GM12878 (cell line): ENCODE data around the gene ANKIB1. TPM values are rescaled to one million over a fixed set of nuclear protein-coding genes. Genes with fewer than 3 reads are reported as not detected.
"Not testable (repeated sequence)": the region's sequence is repeated elsewhere in the genome, so short reads cannot be mapped to it uniquely, and the experiment has no call there.

Experiments
- ATAC-seq: fragments of 200-7000 bp; cut with Tn5 transposase; 3 replicates; pipeline ENCODE4 v1.9.1; 2020; ENCODE audit warnings: mild to moderate bottlenecking, moderate library complexity
- BruUV-seq: library from RNA; stranded (reverse); fragments of 400-500 nt; replicated peaks from 2 replicates; lab custom pipeline; 2021; lab: Mats Ljungman, UMichigan
- CTCF ChIA-PET: fragments of 300-600 bp; sonication (Branson Sonifier 250); formaldehyde crosslinking; extraction: SDS; loops from one replicate; lab custom pipeline; 2021; ENCODE audit warnings: inconsistent platforms; lab: Yijun Ruan, JAX
- POLR2A ChIA-PET: fragments of 350-600 bp; formaldehyde crosslinking; extraction: SDS; loops from one replicate; lab custom pipeline; 2021; ENCODE audit warnings: inconsistent platforms; lab: Charles Lee
- RAD21 ChIA-PET: fragments of 300-600 bp; sonication (Branson Sonifier 250); formaldehyde crosslinking; loops from one replicate; lab custom pipeline; 2023; ENCODE audit warnings: antibody characterized with exemption; ENCODE audit not compliant: unreplicated experiment; lab: Charles Lee
- SMC1A ChIA-PET: fragments of 300-600 bp; sonication (Branson Sonifier 250); formaldehyde crosslinking; loops from one replicate; lab custom pipeline; 2023; ENCODE audit not compliant: unreplicated experiment, uncharacterized antibody; lab: Charles Lee
- DNase-seq: peaks from one replicate; pipeline ENCODE4 v3.0.0-alpha.2; 2011; ENCODE audit warnings: low read depth, low spot score
- FAIRE-seq: peaks from 3 replicates; lab custom pipeline; 2011; peaks lifted over from hg19 to GRCh38; lab: Jason Lieb, UNC
- H2AFZ ChIP-seq: 2 replicates; pipeline ENCODE4 v1.6.0; 2011; ENCODE audit warnings: low read depth, low read length, control low read depth; ENCODE audit not compliant: control insufficient read depth
- H3K27ac ChIP-seq: 2 replicates; pipeline ENCODE4 v1.5.1; 2011; ENCODE audit warnings: control low read depth; ENCODE audit not compliant: control insufficient read depth, insufficient read depth
- H3K27me3 ChIP-seq, 2 experiments: replicated peaks in 1 of 2; 2 replicates each; pipeline versions ENCODE4 v1.6.0 to v1.6.1; 2011; ENCODE audit warnings: low read length in 1 of 2; ENCODE audit not compliant: control insufficient read depth in 2 of 2, insufficient read depth in 2 of 2
- H3K36me3 ChIP-seq, 2 experiments: 2 replicates each; pipeline ENCODE4 v1.5.1; 2011; ENCODE audit warnings: low read length in 1 of 2; ENCODE audit not compliant: control insufficient read depth in 2 of 2, insufficient read depth in 2 of 2
- H3K4me1 ChIP-seq: 2 replicates; pipeline ENCODE4 v1.6.1; 2011; ENCODE audit warnings: mild to moderate bottlenecking, low read length, moderate library complexity, mixed read lengths; ENCODE audit not compliant: control insufficient read depth, insufficient read depth
- H3K4me2 ChIP-seq: 2 replicates; pipeline ENCODE4 v1.6.0; 2011; ENCODE audit warnings: control low read depth; ENCODE audit not compliant: control insufficient read depth, insufficient read depth
- H3K4me3 ChIP-seq: fragments of 200-600 bp; sonication (generic); 2 replicates; pipeline ENCODE4 v1.5.1; 2016
- H3K79me2 ChIP-seq: 2 replicates; pipeline ENCODE4 v1.6.0; 2011; ENCODE audit warnings: low read length; ENCODE audit not compliant: control insufficient read depth, insufficient read depth
- H3K9ac ChIP-seq: 2 replicates; pipeline ENCODE4 v1.8.0; 2011; ENCODE audit warnings: low read length, control low read depth, mixed read lengths; ENCODE audit not compliant: control insufficient read depth, insufficient read depth
- H3K9me3 ChIP-seq: replicated peaks from 3 replicates; pipeline ENCODE4 v1.5.1; 2011; ENCODE audit warnings: mild to moderate bottlenecking, low read length; ENCODE audit not compliant: control insufficient read depth, insufficient read depth
- H4K20me1 ChIP-seq: 2 replicates; pipeline ENCODE4 v1.6.0; 2011; ENCODE audit not compliant: control insufficient read depth, insufficient read depth
- BACH1 ChIP-seq: fragments of 450-650 bp; IDR thresholded peaks from 2 replicates; pipeline ENCODE4 v1.6.1; 2017; ENCODE audit warnings: mild to moderate bottlenecking, borderline replicate concordance
- BCL11A ChIP-seq: IDR thresholded peaks from 2 replicates; pipeline ENCODE4 v1.6.1; 2011; ENCODE audit warnings: low read depth, low read length
- EGR1 ChIP-seq, 2 experiments: IDR thresholded peaks; 1 replicate in 1 of 2; 2 replicates in 1 of 2; pipeline ENCODE4 v1.6.1; 2011 to 2012; ENCODE audit warnings: low read depth in 2 of 2, low read length in 2 of 2, borderline replicate concordance in 1 of 2, mild to moderate bottlenecking in 1 of 2, moderate library complexity in 1 of 2
- MYC ChIP-seq: IDR thresholded peaks from 2 replicates; pipeline ENCODE4 v1.6.1; 2011; ENCODE audit warnings: mild to moderate bottlenecking, low read length, moderate library complexity, inconsistent platforms; ENCODE audit not compliant: insufficient read depth, insufficient replicate concordance, insufficient read length, severe bottlenecking
- SMAD1 ChIP-seq: fragments of 450-650 bp; IDR thresholded peaks from 2 replicates; pipeline ENCODE4 v1.6.1; 2018; ENCODE audit warnings: mild to moderate bottlenecking, low read depth; ENCODE audit not compliant: partially characterized antibody
- SMAD5 ChIP-seq: IDR thresholded peaks from 2 replicates; pipeline ENCODE4 v1.6.1; 2016; ENCODE audit warnings: antibody characterized with exemption, low read depth
- WRNIP1 ChIP-seq: IDR thresholded peaks from 2 replicates; pipeline ENCODE4 v1.6.1; 2011; ENCODE audit warnings: low read depth, low read length, improper control_type of control experiment, borderline replicate concordance
- ZBTB11 ChIP-seq: fragments of 450-650 bp; formaldehyde crosslinking; IDR thresholded peaks from 2 replicates; pipeline ENCODE4 v1.5.0; 2022; ENCODE audit warnings: mild to moderate bottlenecking, missing genetic modification characterization
- ZNF384 ChIP-seq: IDR thresholded peaks from 2 replicates; pipeline ENCODE4 v1.6.1; 2012; ENCODE audit warnings: low read depth, mild to moderate bottlenecking, low read length, improper control_type of control experiment, borderline replicate concordance
- WGBS: methylation state at CpG from one replicate; pipeline ENCODE4 v1.1.6; 2016; ENCODE audit warnings: low lambda C conversion rate; ENCODE audit not compliant: insufficient replicate concordance, insufficient coverage; ENCODE audit errors: missing lambda C conversion rate; 5-methylcytosine and 5-hydroxymethylcytosine counted together
- in situ Hi-C: fragments of 300-500 bp; cut with MboI; formaldehyde crosslinking; loops from 9 replicates; pipeline ENCODE4 v1.14.3; 2018; ENCODE audit warnings: mixed read lengths
- intact Hi-C: fragments of 100-400 bp; cut with micrococcal nuclease; formaldehyde crosslinking; loops from one replicate; pipeline ENCODE4 v1.14.2; 2022; ENCODE audit not compliant: unreplicated experiment
- polyA plus RNA-seq, 11 experiments: library from polyadenylated mRNA; depleted of rRNA in 4 of 11; unstranded in 6 of 11; stranded (reverse) in 5 of 11; fragments of >200 nt; fragmentation: Nextera tagmentation in 4 of 11; fragmentation: Illumina TruSeq in 1 of 11; extraction: Ambion mirVana in 4 of 11; extraction: Trizol in 1 of 11; gene quantifications; 1 replicate in 1 of 11; 2 replicates in 10 of 11; pipeline versions ENCODE4 v1.2.1 to v1.2.3, GENCODE V29; 2011 to 2016; ENCODE audit warnings: inconsistent platforms in 2 of 11, missing spikeins in 2 of 11, low read depth in 1 of 11
- total RNA-seq, 4 experiments: library from RNA; depleted of rRNA in 3 of 4; stranded (reverse); fragments of >200 nt in 3 of 4; fragmentation: Illumina TruSeq in 1 of 4; extraction: Trizol in 1 of 4; gene quantifications; 2 replicates each; pipeline versions ENCODE4 v1.2.1 to v1.2.3, GENCODE V29; 2013 to 2021
- TF ChIP-seq, protein P1 (sequence below): fragments of 450-650 bp; IDR thresholded peaks from 2 replicates; pipeline ENCODE4 v1.6.1; 2016; ENCODE audit warnings: mild to moderate bottlenecking, moderate library complexity, borderline replicate concordance

The ANKIB1 gene
- total and polyA plus RNA-seq, 10 of the 15 experiments (the other 5 are each of a cell fraction or from before 2014, with no cell fraction given): 9.0 to 54.0 (median 21.9) TPM

GRCh38 chr7:92253251-92253650 is 7.5 kb downstream of the ANKIB1 start:
- Histone ChIP-seq H3K79me2 (peaks cover 74% of the 10 kb centered on the region), H3K4me1 (no peaks in the 10 kb centered on the region), H2AFZ (no peak overlapping the region), H3K27ac (no peak overlapping the region), H3K9me3 (peaks cover 7% of the 10 kb centered on the region), H3K27me3 (no peaks in the 10 kb centered on the region), H3K4me3 (no peak overlapping the region), H3K36me3 (0 out of 4 replicates have a peak, but pooled peaks cover 0 to 8% of the 10 kb centered on the region in 2 experiments), H3K9ac (no peak overlapping the region), H4K20me1 (no peaks in the 10 kb centered on the region), H3K4me2 (no peak overlapping the region)
- ChIA-PET RAD21 (no interaction called here), CTCF (no interaction called here), SMC1A (no interaction called here), POLR2A (no interaction called here)
- FAIRE-seq (no peak), ATAC-seq (no peak), DNase-seq (no peak)
- TF ChIP-seq WRNIP1 (no peak), ZBTB11 (CRISPR knock-in tag) (no peak), SMAD1 (no peak), MYC (no peak), BCL11A (no peak), BACH1 (no peak), ZNF384 (no peak), EGR1 (IDR thresholded peaks at IDR 0.05; ENCODE audit: borderline replicate concordance in 1 of 2, low read depth in 2 of 2, low read length in 2 of 2) (no peak), SMAD5 (no peak)
- TF ChIP-seq, protein P1, sequence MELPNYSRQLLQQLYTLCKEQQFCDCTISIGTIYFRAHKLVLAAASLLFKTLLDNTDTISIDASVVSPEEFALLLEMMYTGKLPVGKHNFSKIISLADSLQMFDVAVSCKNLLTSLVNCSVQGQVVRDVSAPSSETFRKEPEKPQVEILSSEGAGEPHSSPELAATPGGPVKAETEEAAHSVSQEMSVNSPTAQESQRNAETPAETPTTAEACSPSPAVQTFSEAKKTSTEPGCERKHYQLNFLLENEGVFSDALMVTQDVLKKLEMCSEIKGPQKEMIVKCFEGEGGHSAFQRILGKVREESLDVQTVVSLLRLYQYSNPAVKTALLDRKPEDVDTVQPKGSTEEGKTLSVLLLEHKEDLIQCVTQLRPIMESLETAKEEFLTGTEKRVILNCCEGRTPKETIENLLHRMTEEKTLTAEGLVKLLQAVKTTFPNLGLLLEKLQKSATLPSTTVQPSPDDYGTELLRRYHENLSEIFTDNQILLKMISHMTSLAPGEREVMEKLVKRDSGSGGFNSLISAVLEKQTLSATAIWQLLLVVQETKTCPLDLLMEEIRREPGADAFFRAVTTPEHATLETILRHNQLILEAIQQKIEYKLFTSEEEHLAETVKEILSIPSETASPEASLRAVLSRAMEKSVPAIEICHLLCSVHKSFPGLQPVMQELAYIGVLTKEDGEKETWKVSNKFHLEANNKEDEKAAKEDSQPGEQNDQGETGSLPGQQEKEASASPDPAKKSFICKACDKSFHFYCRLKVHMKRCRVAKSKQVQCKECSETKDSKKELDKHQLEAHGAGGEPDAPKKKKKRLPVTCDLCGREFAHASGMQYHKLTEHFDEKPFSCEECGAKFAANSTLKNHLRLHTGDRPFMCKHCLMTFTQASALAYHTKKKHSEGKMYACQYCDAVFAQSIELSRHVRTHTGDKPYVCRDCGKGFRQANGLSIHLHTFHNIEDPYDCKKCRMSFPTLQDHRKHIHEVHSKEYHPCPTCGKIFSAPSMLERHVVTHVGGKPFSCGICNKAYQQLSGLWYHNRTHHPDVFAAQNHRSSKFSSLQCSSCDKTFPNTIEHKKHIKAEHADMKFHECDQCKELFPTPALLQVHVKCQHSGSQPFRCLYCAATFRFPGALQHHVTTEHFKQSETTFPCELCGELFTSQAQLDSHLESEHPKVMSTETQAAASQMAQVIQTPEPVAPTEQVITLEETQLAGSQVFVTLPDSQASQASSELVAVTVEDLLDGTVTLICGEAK: no peak
- in situ Hi-C loops (no loop called here), intact Hi-C loops (no loop called here)
- 90% methylated on average over 1 of the region's 1 CpG for WGBS
- BruUV-seq: no TSS peak

- H3K27ac ChIP-seq, H3K27me3 ChIP-seq, H3K9me3 ChIP-seq, FAIRE-seq, RAD21 ChIA-PET, H3K36me3 ChIP-seq, H3K4me2 ChIP-seq, H4K20me1 ChIP-seq, H3K9ac ChIP-seq, intact Hi-C loops, H2AFZ ChIP-seq, in situ Hi-C loops, H3K4me1 ChIP-seq, H3K4me3 ChIP-seq, CTCF ChIA-PET, DNase-seq, ATAC-seq, BruUV-seq: not testable (repeated sequence)
- SMC1A ChIA-PET: interaction anchor here (1.7 kb wide), 1 partner anchor 8 kb away, joined by 4 read pairs; no protein-coding TSS in a partner anchor
- POLR2A ChIA-PET: interaction anchor here (0.6 kb wide), 1 partner anchor 9 kb away, joined by 3 read pairs; the partner anchor contains the start of genes ANKIB1 and KRIT1
- WGBS: 100% methylated on average over 1 of the region's 1 CpG
- H3K79me2 ChIP-seq: peaks cover 59% of the 10 kb centered on the region
Measured at GRCh38 chr7:92254800-92255199, 9.0 kb downstream of the ANKIB1 start.
